22Rv1 (cell line): Measurements from ENCODE around the gene TOPBP1.

Source experiments
- ZFX ChIP-seq: fragments of 450-650 bp; IDR thresholded peaks from 2 replicates; pipeline ENCODE4 v1.6.1; 2017; ENCODE audit warnings: antibody characterized with exemption, borderline replicate concordance
- TF ChIP-seq, protein P1 (sequence below): fragments of 450-650 bp; IDR thresholded peaks from 2 replicates; pipeline ENCODE4 v1.5.1; 2017; ENCODE audit warnings: mild to moderate bottlenecking

DNA sequence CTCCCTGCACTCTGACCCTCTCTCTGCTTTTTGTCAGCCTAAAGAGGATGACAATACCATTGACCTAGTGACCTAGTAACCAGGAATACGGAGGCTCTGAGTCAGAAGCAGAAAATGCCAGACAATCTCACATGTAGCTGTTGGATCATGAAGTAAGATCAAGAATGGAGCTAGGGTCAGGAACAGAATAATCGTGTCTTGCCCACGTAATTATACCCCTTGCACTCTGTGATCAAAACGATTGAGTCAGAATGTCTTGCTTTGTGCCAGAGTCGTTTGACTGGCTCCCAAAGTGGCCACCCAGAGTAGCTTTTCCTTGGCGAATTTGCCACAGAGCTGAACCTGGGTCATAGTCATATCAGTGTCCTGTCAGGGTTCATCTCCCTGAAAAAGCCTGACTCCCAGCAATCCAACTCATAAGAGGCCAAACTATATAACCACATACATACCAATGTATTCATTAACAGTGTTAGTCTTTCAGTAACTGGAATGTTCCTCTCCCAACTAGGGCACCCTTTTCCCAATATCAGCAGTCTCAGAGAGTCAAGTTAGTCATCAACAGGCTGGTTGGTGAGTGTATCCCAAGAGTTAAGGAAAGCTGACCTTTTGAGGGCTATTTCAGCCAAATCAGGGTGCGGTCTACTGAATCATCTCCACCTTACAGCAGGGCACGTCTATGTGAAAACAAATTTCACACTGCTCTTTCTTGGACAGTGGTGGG, 93.3 kb downstream of the TOPBP1 start:
- TF ChIP-seq, protein P1, sequence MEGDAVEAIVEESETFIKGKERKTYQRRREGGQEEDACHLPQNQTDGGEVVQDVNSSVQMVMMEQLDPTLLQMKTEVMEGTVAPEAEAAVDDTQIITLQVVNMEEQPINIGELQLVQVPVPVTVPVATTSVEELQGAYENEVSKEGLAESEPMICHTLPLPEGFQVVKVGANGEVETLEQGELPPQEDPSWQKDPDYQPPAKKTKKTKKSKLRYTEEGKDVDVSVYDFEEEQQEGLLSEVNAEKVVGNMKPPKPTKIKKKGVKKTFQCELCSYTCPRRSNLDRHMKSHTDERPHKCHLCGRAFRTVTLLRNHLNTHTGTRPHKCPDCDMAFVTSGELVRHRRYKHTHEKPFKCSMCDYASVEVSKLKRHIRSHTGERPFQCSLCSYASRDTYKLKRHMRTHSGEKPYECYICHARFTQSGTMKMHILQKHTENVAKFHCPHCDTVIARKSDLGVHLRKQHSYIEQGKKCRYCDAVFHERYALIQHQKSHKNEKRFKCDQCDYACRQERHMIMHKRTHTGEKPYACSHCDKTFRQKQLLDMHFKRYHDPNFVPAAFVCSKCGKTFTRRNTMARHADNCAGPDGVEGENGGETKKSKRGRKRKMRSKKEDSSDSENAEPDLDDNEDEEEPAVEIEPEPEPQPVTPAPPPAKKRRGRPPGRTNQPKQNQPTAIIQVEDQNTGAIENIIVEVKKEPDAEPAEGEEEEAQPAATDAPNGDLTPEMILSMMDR: no peak
- TF ChIP-seq ZFX: no peak
